Measurements from ENCODE around the gene CACNA2D3.

CACNA2D3 gene

GRCh38 chr3:54845551-54845950 lies 723.2 kb downstream of the CACNA2D3 start:
- H3K4me3 ChIP-seq (ENCODE audit: control insufficient read depth, low read depth, low read length), result no peak overlapping the region

GRCh38 chr3:54846119-54846518 lies 723.8 kb downstream of the CACNA2D3 start:
- no peak overlapping the region for H3K4me3 ChIP-seq (ENCODE audit: control insufficient read depth, low read depth, low read length)
- DNase-seq (ENCODE audit: low read depth), result no peak
- no peak for TF ChIP-seq CTCF (IDR thresholded peaks at IDR 0.05; ENCODE audit: control insufficient read depth, insufficient read depth, low read depth, low read length, missing control alignments)

More at GRCh38 chr3:54845551-54845950, 723.2 kb downstream of the CACNA2D3 start:
- DNase-seq (ENCODE audit: low read depth), result no peak
- no peak for TF ChIP-seq CTCF (IDR thresholded peaks at IDR 0.05; ENCODE audit: control insufficient read depth, insufficient read depth, low read depth, low read length, missing control alignments)

GRCh38 chr3:54847361-54847760 lies 725.0 kb downstream of the CACNA2D3 start:
- TF ChIP-seq CTCF (IDR thresholded peaks at IDR 0.05; ENCODE audit: control insufficient read depth, insufficient read depth, low read depth, low read length, missing control alignments), result no peak
- no peak for DNase-seq (ENCODE audit: low read depth)
- no peak overlapping the region for H3K4me3 ChIP-seq (ENCODE audit: control insufficient read depth, low read depth, low read length)

- no peak for TF ChIP-seq CTCF (IDR thresholded peaks at IDR 0.05; ENCODE audit: control insufficient read depth, insufficient read depth, low read depth, low read length, missing control alignments)
- DNase-seq (ENCODE audit: low read depth), result no peak
- H3K4me3 ChIP-seq (ENCODE audit: control insufficient read depth, low read depth, low read length), result no peak overlapping the region
These were observed 727.0 kb downstream of the CACNA2D3 start for GRCh38 chr3:54849360-54849759.

- no peak for DNase-seq (ENCODE audit: low read depth)
- H3K4me3 ChIP-seq (ENCODE audit: control insufficient read depth, low read depth, low read length), result no peak overlapping the region
- TF ChIP-seq CTCF (IDR thresholded peaks at IDR 0.05; ENCODE audit: control insufficient read depth, insufficient read depth, low read depth, low read length, missing control alignments), result no peak
These were observed 728.2 kb downstream of the CACNA2D3 start for GRCh38 chr3:54850484-54851018.

- no peak overlapping the region for H3K4me3 ChIP-seq (ENCODE audit: control insufficient read depth, low read depth, low read length)
- DNase-seq (ENCODE audit: low read depth), result no peak
- TF ChIP-seq CTCF (IDR thresholded peaks at IDR 0.05; ENCODE audit: control insufficient read depth, insufficient read depth, low read depth, low read length, missing control alignments), result peak; percentile 90
These were observed 731.4 kb downstream of the CACNA2D3 start for GRCh38 chr3:54853573-54854404.

Measured in AG09309 (cell line).